GM21526 (cell line): ENCODE data around the gene SMNDC1.
"Not testable (repeated sequence)": the region's sequence is repeated elsewhere in the genome, so short reads cannot be mapped to it uniquely, and the experiment has no call there.

Experiments used
- ATAC-seq: cut with Tn5 transposase; IDR thresholded peaks from one replicate; pipeline ENCODE4 v1.9.1; 2021; ENCODE audit warnings: moderate library complexity; ENCODE audit not compliant: unreplicated experiment, low FRiP score

Gene SMNDC1

GRCh38 chr10:110286841-110287240 lies 17.9 kb downstream of the SMNDC1 start:
- ATAC-seq: no peak

GRCh38 chr10:110285501-110285900 lies 19.2 kb downstream of the SMNDC1 start:
- ATAC-seq: no peak

DNA sequence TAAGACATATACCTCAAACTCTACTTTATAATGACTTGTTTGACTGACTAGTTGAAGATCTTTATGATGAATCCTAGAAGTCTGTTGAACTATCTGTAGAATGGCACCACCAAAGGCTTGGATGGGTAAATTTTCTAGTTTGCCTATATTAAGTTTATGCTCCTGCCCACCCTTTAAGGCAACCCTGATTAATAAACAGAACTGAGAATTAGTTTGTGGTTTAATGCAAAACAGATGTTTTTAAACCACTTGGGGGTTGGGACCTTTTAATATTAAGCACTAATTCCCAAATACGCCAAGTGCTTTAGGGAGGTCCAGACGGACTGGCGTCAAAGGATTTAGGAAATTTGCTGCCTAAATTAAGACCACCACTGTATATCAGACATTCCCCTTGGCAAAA lies 20.5 kb downstream of the SMNDC1 start:
- ATAC-seq: no peak

GRCh38 chr10:110279407-110279986 lies 25.2 kb downstream of the SMNDC1 start:
- no peak for ATAC-seq

DNA sequence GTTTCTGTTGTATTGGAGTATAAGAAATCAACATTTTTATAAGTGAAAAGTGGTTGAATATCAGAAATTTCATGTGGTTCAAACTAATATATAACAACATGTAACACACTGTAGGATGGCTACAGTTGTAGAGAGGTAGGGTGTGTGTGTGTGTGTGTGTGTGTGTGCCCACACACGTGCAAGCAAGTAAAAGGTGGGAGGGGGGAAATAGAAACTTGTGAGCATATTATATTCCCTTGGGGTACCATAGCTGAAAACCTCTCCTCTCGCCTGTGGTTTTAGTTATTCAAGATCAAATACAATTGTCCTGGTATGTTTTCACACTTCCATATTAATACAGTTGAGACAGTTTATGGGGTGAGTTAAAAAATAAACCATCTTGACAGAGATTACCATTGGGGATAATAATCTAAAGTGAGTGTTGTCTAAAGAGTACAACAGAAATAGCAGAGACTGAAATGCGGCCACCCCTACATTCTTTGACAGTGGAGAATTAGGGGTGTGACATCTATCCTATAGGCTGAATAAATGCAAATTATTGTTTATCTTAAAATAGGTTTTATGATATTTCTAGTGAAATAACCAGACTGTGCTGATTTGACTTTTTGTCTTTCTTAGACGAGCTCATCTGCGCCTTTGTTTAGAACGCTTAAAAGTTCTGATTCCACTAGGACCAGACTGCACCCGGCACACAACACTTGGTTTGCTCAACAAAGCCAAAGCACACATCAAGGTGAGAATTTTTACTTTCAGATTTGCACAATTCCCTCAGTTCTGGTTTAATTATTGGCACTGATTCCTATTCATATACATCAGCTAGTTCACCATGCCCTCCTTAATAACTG lies 25.9 kb downstream of the SMNDC1 start:
- ATAC-seq: no peak

DNA sequence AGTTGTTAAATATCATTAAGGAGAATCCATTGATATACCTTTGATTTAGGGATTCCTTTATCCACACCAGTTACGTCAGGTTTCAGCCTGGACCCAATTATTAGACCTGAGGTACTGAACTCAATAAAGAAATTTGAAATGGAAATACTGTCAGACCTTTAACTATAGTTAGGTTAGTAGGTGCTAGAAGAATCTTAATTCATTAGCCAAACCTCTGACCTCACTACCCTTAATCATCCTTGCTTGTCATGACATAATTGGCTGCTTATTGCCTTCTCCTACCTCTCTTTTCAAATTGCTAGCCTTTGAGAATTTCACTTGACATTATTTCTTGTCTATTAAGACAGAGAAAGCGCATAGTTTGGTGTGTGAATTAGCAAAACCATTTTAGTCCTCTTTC lies 27.1 kb downstream of the SMNDC1 start:
- no peak for ATAC-seq

DNA sequence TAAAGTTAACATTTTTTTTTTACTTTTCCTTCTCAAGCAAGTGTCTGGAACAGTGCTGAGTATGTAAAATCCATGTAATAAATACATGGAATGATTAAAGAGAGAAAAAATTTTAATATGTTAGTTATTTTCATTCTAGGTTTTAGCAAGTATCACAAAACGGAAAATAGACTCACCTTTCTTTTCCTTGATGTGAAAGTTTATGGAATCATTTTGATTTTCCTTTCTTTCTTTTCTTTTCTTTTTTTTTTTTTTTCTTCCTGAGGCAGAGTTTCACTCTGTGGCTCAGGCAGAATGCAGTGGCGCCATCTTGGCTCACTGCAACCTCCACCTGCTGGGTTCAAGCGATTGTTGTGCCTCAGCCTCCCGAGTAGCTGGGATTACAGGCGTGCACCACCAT lies 28.1 kb downstream of the SMNDC1 start:
- no peak for ATAC-seq

- ATAC-seq: no peak
Measured at GRCh38 chr10:110275128-110275729, 29.5 kb downstream of the SMNDC1 start.

- no peak for ATAC-seq
Measured at GRCh38 chr10:110274647-110275046, 30.1 kb downstream of the SMNDC1 start.

DNA sequence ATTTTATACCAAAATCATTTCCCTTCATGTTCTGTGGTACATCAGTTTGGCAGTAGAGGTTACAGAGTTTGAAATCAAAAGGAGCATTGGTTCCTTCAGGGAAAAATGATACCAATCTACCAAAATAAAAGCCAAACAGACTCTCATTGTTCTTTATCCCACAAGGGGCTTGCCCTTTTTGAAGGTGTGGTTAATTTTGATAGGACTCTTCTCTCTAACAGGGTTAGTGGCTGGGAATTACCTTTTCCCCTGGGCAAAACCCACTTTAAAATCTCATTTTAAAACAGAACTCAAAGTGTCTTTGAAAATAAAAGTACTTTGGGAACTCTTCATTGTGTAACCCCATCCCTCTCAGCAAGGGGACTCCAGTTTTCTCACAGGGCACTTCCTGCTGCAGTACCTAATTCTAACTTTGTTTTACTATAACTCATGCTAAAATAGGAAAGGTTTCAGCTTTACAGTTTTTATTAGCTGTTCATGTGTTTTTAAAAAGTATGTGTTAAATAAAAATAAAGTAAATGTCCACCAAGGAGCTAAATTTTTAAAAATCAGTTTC lies 30.6 kb downstream of the SMNDC1 start:
- no peak for ATAC-seq

GRCh38 chr10:110273474-110273873 lies 31.2 kb downstream of the SMNDC1 start:
- no peak for ATAC-seq

DNA sequence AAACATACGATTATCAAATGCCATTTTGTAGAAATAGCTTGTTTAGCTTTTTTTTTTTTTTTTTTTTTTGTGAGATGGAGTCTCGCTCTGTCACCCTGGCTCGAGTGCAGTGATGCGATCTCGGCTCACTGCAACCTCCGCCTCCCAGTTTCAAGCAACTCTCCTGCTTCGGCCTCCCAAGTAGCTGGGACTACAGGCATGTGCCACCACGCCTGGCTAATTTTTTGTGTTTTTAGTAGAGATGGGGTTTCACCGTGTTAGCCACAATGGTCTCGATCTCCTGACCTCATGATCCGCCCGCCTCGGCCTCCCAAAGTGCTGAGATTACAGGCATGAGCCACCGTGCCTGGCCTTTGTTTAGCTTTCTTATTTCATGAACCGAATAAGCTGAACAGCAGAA lies 31.7 kb downstream of the SMNDC1 start:
- not testable (repeated sequence) for ATAC-seq

DNA sequence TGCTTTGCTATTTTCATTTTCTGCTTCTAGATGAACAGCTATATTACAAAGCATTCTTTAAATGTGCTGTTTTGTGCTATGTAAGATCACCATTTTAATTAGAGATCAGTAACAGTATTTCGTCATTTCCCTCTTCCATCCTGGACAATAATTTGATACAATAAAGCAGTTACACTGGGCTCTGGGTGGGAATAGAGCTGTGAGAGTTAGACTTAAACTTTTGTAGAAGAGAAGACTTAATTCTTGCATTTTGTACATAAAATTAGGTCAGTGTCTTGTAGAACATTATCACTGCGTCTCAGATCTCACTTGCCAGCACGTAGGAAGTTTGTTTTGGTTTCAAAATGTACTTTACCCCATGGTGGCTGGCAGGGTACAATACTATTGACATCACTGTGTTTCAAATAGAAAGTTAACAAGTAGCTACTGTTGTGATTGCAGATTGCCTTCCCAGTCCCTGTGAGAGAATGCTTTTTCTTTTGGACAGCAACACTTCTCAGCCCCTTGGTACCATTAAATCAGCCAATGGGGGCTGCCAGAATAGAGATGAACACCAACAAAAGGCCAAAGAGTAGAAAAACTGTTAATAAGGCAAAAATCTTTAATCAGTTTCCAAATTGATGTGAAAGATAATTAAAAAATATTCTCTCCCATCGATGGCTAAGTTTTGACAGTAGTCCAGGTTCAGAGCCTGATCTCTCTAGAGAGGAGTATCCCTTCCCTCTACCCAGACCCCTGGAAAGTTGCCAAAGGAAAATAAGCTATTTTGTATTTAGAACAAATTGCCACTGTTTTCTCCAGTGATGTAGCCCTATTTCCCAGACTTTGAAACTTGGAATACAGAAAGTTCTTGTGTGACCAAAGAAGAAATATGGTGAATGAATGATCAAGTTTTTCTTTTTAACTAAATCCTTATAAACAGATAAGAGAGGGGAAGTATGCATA lies 35.1 kb downstream of the SMNDC1 start:
- peak; percentile 44 for ATAC-seq

- ATAC-seq: no peak
Measured at GRCh38 chr10:110268971-110269370, 35.7 kb downstream of the SMNDC1 start.

DNA sequence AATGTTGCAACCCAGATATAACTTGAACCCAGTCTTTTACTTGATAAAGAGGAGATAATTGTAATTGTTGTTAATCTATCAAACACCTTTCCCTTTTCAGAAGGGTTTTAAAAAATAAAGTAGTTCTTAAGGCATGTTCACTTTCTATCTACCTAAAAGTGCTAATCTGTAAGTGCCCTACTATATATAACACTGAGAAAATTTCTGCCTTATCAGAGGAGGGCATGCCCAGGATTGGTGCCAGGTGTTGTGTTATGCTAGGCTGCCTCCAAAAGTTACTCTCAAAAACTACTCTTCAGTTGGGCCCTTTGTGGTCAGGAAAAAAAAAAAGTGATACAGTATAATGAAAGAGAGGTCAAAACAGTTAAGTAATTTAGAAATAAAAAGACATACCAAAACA lies 36.3 kb downstream of the SMNDC1 start:
- no peak for ATAC-seq

DNA sequence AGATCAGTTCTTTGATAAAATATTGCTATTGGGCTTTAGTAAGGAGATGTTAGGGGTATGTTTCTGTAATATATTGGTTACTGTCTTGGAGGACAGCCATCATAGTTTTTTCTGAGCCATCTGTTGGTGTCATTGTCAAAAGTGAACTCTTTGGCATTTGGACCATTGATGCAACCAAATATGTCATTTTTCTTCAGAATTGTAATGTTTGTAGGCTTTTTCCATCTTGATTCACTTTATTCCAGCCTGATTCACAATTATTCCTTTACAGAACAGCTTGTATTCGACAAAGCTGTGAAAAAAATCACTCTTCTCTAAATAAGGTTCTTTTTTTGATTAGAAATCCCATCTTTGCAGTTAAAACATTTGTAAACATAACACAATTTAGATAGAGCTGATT lies 37.4 kb downstream of the SMNDC1 start:
- no peak for ATAC-seq

GRCh38 chr10:110265573-110266193 lies 39.0 kb downstream of the SMNDC1 start:
- no peak for ATAC-seq

DNA sequence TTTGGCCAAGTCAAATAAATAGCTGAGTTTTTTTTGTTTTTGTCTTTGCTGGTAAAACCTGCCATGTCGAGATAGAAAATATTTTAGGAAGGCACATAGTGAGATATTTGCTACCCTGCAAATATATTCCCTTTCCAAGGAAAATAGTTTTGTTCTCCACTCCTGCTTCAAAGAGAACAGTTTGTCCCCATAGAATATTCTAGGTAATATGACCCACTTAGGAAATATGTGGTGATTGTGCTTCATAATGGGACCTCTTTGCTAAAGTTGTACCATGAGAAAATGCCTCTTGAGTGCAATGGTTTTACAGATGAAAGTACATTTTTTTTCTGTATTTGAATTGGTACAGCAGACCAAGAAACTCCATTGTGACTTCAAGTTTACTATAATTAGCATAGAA lies 41.6 kb downstream of the SMNDC1 start:
- no peak for ATAC-seq

DNA sequence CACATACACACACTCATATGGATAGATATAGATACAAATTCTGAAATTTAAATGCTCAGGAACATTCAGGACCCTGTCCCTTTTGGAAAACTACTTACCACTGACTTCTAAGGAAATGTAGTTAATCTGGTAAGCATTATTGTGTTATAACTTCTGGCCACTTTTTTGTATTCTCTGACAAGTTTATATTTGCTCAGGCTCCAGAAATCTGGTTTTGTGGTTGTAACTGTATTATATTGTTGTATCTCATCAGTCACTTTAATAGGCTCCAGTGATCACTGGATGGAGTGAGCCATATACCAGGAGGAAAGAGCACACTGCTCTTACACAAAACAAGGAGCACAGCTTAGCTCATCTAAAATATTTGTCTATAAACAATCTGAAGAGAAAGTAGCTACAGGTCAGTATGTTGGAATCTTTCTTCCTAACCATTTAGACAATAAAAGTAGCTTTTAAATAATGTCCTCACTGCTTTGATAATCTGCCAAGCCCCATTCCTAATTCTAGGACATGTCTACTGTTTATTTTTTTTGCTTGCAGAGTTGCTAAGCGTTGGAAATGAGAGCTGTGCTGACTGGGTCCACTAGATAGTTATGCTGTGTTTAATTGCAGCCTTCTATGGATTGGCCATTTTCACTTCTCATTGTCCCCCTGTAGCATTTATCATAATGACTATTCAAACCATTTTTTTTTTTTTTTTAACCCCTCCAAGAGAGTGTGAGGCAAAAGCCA lies 43.8 kb downstream of the SMNDC1 start:
- ATAC-seq: no peak
